Stimulated activated CD8-positive, alpha-beta memory T cell treated with anti-CD3 and anti-CD28 coated beads, Interleukin-12 subunit alpha, Interleukin-12 subunit beta, amount 100 ng/mL, for 4 hours (primary cell): Measurements from ENCODE around the gene CDYL2.
"Not testable (repeated sequence)": the region's sequence is repeated elsewhere in the genome, so short reads cannot be mapped to it uniquely, and the experiment has no call there.

Experiments used
- DNase-seq: peaks from one replicate; pipeline ENCODE4 v3.0.0-alpha.2; 2020; ENCODE audit warnings: low read depth

Gene CDYL2

GRCh38 chr16:80669673-80670072 is 134.7 kb downstream of the CDYL2 start:
- DNase-seq: no peak

GRCh38 chr16:80667925-80668324 is 136.5 kb downstream of the CDYL2 start:
- no peak for DNase-seq

- DNase-seq: no peak
Observed at GRCh38 chr16:80667251-80667560, 137.2 kb downstream of the CDYL2 start.

- DNase-seq: no peak
Observed at GRCh38 chr16:80666378-80667250, 137.8 kb downstream of the CDYL2 start.

GRCh38 chr16:80665356-80665755 is 139.0 kb downstream of the CDYL2 start:
- no peak for DNase-seq

- DNase-seq: no peak
Observed at GRCh38 chr16:80664786-80665185, 139.6 kb downstream of the CDYL2 start.

- DNase-seq: no peak
Observed at GRCh38 chr16:80664226-80664625, 140.2 kb downstream of the CDYL2 start.

GRCh38 chr16:80663078-80663477 is 141.3 kb downstream of the CDYL2 start:
- DNase-seq: no peak

GRCh38 chr16:80659865-80660264 is 144.5 kb downstream of the CDYL2 start:
- no peak for DNase-seq

- no peak for DNase-seq
Observed at GRCh38 chr16:80656711-80657150, 147.7 kb downstream of the CDYL2 start.

- DNase-seq: no peak
Observed at GRCh38 chr16:80656161-80656560, 148.2 kb downstream of the CDYL2 start.

GRCh38 chr16:80655751-80656150 is 148.6 kb downstream of the CDYL2 start:
- DNase-seq: no peak

GRCh38 chr16:80654094-80654862 is 150.1 kb downstream of the CDYL2 start:
- DNase-seq: no peak

- DNase-seq: no peak
Observed at GRCh38 chr16:80652441-80652840, 152.0 kb downstream of the CDYL2 start.

- DNase-seq: not testable (repeated sequence)
Observed at GRCh38 chr16:80650281-80650680, 154.1 kb downstream of the CDYL2 start.

- no peak for DNase-seq
Observed at GRCh38 chr16:80640316-80640715, 164.1 kb downstream of the CDYL2 start.

- DNase-seq: no peak
Observed at GRCh38 chr16:80639636-80640035, 164.8 kb downstream of the CDYL2 start.

- no peak for DNase-seq
Observed at GRCh38 chr16:80637621-80638020, 166.8 kb downstream of the CDYL2 start.

- no peak for DNase-seq
Observed at GRCh38 chr16:80631581-80631980, 172.8 kb downstream of the CDYL2 start.

GRCh38 chr16:80628254-80628653 is 176.1 kb downstream of the CDYL2 start:
- no peak for DNase-seq

- DNase-seq: no peak
Observed at GRCh38 chr16:80627108-80627507, 177.3 kb downstream of the CDYL2 start.

- no peak for DNase-seq
Observed at GRCh38 chr16:80623376-80623775, 181.0 kb downstream of the CDYL2 start.

GRCh38 chr16:80622007-80622406 is 182.4 kb downstream of the CDYL2 start:
- no peak for DNase-seq
